GM18502 (cell line): ENCODE results near the gene RAB5B.

Source experiments
- ATAC-seq: cut with Tn5 transposase; IDR thresholded peaks from one replicate; pipeline ENCODE4 v1.9.1; 2021; ENCODE audit warnings: mild to moderate bottlenecking; ENCODE audit not compliant: unreplicated experiment, poor library complexity

Gene RAB5B

DNA sequence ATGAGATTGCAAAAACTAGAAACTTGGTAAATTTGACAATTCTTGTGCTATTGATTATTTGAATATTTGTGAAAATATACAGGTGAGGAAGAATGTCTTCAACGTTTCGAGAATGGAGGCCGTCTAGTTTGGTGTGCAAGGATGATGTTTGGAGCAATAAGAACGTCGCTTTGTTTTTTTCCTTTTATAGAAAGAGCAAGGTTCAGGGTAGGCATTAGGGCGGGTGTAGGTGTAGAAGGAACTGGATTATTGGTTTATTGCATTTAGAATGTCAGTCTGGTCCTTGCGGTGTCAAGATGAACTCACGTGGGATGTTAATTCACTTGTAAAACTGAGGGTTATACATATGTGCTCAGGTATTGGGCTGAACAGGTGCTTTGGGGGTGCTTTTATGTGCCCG lies 69.0 kb downstream of the RAB5B start:
- ATAC-seq = no peak
